Measurements from ENCODE around the gene DRC1. TPM values are rescaled to one million over a fixed set of nuclear protein-coding genes. Genes with fewer than 3 reads are reported as not detected.

The DRC1 gene
- total RNA-seq, 1 experiment from 2014 or later: not detected

DNA sequence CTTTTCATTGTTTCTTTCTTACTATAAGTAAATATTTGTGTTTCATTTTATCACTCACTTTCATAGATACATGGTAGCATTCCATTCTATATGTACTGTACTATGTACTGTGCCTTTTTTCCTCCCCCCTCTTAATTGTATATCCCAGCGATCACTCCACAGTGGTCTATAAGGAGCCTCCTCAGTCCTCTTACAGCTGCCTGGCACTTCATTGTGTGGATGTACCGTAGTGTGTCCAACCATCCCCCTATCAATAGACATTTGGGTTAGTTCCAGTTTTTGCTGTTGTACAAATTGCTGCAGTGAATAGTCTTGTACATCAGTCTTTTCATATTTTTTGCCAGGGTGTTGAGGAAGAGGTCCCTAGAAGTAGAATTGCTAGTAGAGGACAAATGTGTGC lies 21.4 kb upstream of the DRC1 start:
- Histone ChIP-seq H3K79me2 (ENCODE audit: insufficient read depth, low read length) (no peaks in the 10 kb centered on the region), H4K8ac (replicated peaks; ENCODE audit: insufficient read length, low read depth, low read length) (no peak overlapping the region), H3K4me2 (ENCODE audit: insufficient read depth, insufficient read length, low read length) (no peak overlapping the region), H2BK12ac (ENCODE audit: insufficient read length, low read depth, low read length) (no peak overlapping the region), H3K79me1 (ENCODE audit: insufficient read depth, low read depth, low read length, poor library complexity, severe bottlenecking) (no peaks in the 10 kb centered on the region), H3K23ac (ENCODE audit: insufficient read length, low read depth, low read length) (no peak overlapping the region), H3K14ac (ENCODE audit: insufficient read depth, low read length) (no peak overlapping the region), H2BK120ac (ENCODE audit: low read depth, low read length, poor library complexity, severe bottlenecking) (no peak overlapping the region), H2AK5ac (ENCODE audit: insufficient read length, low read length) (no peak overlapping the region), H4K5ac (ENCODE audit: insufficient read length, low read depth, low read length) (no peak overlapping the region), H2BK5ac (ENCODE audit: insufficient read length, low read length) (no peak overlapping the region), H2BK15ac (ENCODE audit: low read depth, low read length) (no peak overlapping the region), H3K9ac (ENCODE audit: extremely low read depth, insufficient read length, low read length) (no peak overlapping the region), H3K18ac (ENCODE audit: insufficient read length, low read depth, low read length) (no peak overlapping the region), H3K9me3 (ENCODE audit: control insufficient read depth, low read depth, low read length) (no peaks in the 10 kb centered on the region), H3K27me3 (ENCODE audit: insufficient read depth, low read length) (no peaks in the 10 kb centered on the region), H3K23me2 (ENCODE audit: insufficient read length, low read depth, low read length, poor library complexity, severe bottlenecking) (no peaks in the 10 kb centered on the region), H2AFZ (ENCODE audit: low read length) (no peak overlapping the region), H3K4me1 (ENCODE audit: insufficient read depth, low read length) (no peaks in the 10 kb centered on the region), H3K4ac (ENCODE audit: low read depth, low read length) (no peak overlapping the region), H4K91ac (ENCODE audit: insufficient read length, low read depth, low read length) (no peak overlapping the region), H2BK20ac (ENCODE audit: low read depth, low read length, poor library complexity, severe bottlenecking) (no peak overlapping the region), H3T11ph (ENCODE audit: low read length) (no peak overlapping the region), H3K27ac (ENCODE audit: insufficient read length, low read depth, low read length) (no peak overlapping the region), H4K20me1 (ENCODE audit: control insufficient read depth, insufficient read depth, insufficient read length) (no peaks in the 10 kb centered on the region), H3K56ac (ENCODE audit: insufficient read length, low read depth, low read length) (no peak overlapping the region)
- H3K27me3 Mint-ChIP-seq (ENCODE audit: low read depth): no peaks in the 10 kb centered on the region
- DNase-seq: no peak
- H3K36me3 Mint-ChIP-seq (ENCODE audit: insufficient read depth in 1 of 3, low read depth in 3 of 3): peaks cover 4 to 33% (median 14%) of the 10 kb centered on the region in 3 experiments; a peak in 5 of 7 replicates
- no CpG with 5 or more reads among the region's 2 CpGs for WGBS (ENCODE audit: extremely low coverage, insufficient read length, low lambda C conversion rate)
- no peak overlapping the region for H3K4me3 Mint-ChIP-seq
- H3K4me1 Mint-ChIP-seq: no peaks in the 10 kb centered on the region
- no peak overlapping the region for H3K27ac Mint-ChIP-seq
- no peaks in the 10 kb centered on the region for H3K9me3 Mint-ChIP-seq
- TF ChIP-seq, protein P1, sequence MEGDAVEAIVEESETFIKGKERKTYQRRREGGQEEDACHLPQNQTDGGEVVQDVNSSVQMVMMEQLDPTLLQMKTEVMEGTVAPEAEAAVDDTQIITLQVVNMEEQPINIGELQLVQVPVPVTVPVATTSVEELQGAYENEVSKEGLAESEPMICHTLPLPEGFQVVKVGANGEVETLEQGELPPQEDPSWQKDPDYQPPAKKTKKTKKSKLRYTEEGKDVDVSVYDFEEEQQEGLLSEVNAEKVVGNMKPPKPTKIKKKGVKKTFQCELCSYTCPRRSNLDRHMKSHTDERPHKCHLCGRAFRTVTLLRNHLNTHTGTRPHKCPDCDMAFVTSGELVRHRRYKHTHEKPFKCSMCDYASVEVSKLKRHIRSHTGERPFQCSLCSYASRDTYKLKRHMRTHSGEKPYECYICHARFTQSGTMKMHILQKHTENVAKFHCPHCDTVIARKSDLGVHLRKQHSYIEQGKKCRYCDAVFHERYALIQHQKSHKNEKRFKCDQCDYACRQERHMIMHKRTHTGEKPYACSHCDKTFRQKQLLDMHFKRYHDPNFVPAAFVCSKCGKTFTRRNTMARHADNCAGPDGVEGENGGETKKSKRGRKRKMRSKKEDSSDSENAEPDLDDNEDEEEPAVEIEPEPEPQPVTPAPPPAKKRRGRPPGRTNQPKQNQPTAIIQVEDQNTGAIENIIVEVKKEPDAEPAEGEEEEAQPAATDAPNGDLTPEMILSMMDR (conservative IDR thresholded peaks at IDR 0.05): no peak
